Gastrocnemius medialis (tissue), 4 donors: ENCODE measurements around the gene SOWAHA.

Experiments
- CTCF ChIP-seq, 5 experiments: fragments of 450-650 bp in 3 of 5; fragments of 200-600 bp in 2 of 5; sonication (generic) in 2 of 5; IDR thresholded peaks in 4 of 5; conservative IDR thresholded peaks in 1 of 5; 1 replicate in 4 of 5; 2 replicates in 1 of 5; pipeline ENCODE4 v1.5.1; 2016 to 2019; ENCODE audit warnings: antibody characterized with exemption in 5 of 5, mild to moderate bottlenecking in 3 of 5, moderate library complexity in 3 of 5
- POLR2A ChIP-seq, 2 donors: fragments of 450-650 bp; IDR thresholded peaks; one replicate each; pipeline ENCODE4 v1.6.1; 2017; ENCODE audit warnings: antibody characterized with exemption in 2 of 2, mild to moderate bottlenecking in 2 of 2, moderate library complexity in 2 of 2

- TF ChIP-seq CTCF (IDR thresholded peaks at IDR 0.05 in 4 of 5, conservative IDR thresholded peaks at IDR 0.05 in 1 of 5) (no peak), POLR2A (IDR thresholded peaks at IDR 0.05) (no peak)
Measured at GRCh38 chr5:132853323-132853722, 40.2 kb downstream of the SOWAHA start.
